Endothelial cell of umbilical vein (primary cell): ENCODE measurements around the gene CXCR5.

ENCODE experiments used
- EZH2 ChIP-seq: IDR thresholded peaks from 2 replicates; pipeline ENCODE4 v1.6.1; 2012; ENCODE audit warnings: borderline replicate concordance, low read depth, mild to moderate bottlenecking, moderate library complexity, low read length, inconsistent platforms; ENCODE audit not compliant: severe bottlenecking
- GATA2 ChIP-seq: IDR thresholded peaks from 2 replicates; pipeline ENCODE4 v1.7.0; 2011; ENCODE audit warnings: low read depth, mild to moderate bottlenecking, moderate library complexity, mixed read lengths, low read length; ENCODE audit not compliant: insufficient read length, insufficient read depth
- TF ChIP-seq, protein P1 (sequence below), 2 donors: IDR thresholded peaks; 1 replicate in 1 of 2; 2 replicates in 1 of 2; pipeline ENCODE4 v1.5.1; 2011; ENCODE audit warnings: low read length in 2 of 2, mild to moderate bottlenecking in 2 of 2, moderate library complexity in 2 of 2, control low read depth in 1 of 2, inconsistent platforms in 1 of 2, low read depth in 1 of 2; ENCODE audit not compliant: insufficient read depth in 1 of 2; ENCODE audit errors: extremely low read depth in 1 of 2

DNA sequence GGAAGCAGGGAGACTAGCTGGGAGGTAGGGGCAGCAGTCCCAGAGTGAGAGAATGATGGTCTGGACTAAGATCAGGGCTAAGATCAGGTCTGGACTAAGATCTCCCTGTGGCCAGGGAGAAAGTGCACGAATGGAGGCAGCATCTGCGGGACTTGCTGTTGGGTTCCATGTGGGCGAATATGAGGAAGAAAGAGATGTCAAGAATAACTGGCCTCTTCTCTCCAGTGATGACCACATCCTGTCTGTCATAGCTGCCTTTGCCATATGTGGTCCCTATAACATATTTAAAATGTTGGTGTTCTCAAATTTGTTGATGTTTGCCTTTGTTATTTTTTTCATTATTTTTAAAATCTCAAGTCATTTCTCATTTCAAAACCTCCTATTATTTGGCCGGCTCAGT is 27.4 kb upstream of the CXCR5 start:
- no peak for TF ChIP-seq GATA2
- TF ChIP-seq, protein P1, sequence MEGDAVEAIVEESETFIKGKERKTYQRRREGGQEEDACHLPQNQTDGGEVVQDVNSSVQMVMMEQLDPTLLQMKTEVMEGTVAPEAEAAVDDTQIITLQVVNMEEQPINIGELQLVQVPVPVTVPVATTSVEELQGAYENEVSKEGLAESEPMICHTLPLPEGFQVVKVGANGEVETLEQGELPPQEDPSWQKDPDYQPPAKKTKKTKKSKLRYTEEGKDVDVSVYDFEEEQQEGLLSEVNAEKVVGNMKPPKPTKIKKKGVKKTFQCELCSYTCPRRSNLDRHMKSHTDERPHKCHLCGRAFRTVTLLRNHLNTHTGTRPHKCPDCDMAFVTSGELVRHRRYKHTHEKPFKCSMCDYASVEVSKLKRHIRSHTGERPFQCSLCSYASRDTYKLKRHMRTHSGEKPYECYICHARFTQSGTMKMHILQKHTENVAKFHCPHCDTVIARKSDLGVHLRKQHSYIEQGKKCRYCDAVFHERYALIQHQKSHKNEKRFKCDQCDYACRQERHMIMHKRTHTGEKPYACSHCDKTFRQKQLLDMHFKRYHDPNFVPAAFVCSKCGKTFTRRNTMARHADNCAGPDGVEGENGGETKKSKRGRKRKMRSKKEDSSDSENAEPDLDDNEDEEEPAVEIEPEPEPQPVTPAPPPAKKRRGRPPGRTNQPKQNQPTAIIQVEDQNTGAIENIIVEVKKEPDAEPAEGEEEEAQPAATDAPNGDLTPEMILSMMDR (IDR thresholded peaks at IDR 0.05; ENCODE audit: extremely low read depth in 1 of 2, insufficient read depth in 1 of 2, low read depth in 1 of 2, low read length in 2 of 2): no peak
- no peak for TF ChIP-seq EZH2
